HG02943 (cell line): ENCODE results near the gene MUC5AC.
"Not testable (repeated sequence)": the region's sequence is repeated elsewhere in the genome, so short reads cannot be mapped to it uniquely, and the experiment has no call there.

Experiments used
- ATAC-seq: cut with Tn5 transposase; IDR thresholded peaks from one replicate; pipeline ENCODE4 v1.9.1; 2021; ENCODE audit warnings: mild to moderate bottlenecking, low read depth, moderate library complexity; ENCODE audit not compliant: unreplicated experiment

The MUC5AC gene

DNA sequence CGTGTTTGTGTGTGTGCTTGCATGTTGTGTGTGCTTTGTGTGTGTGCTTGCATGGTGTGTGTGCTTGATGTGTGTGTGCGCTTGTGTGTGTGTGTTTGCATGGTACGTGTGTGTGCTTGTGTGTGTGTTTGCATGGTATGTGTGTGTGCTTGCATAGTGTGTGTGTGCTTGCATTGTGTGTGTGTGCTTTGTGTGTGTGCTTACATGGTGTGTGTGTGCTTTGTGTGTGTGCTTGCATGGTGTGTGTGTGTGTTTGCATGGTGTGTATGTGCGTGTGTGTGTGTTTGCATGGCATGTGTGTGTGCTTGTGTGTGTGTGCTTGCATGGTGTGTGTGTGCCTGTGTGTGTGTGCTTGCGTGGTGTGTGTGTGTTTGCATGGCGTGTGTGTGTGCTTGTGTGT is 10.0 kb upstream of the MUC5AC start:
- no peak for ATAC-seq

DNA sequence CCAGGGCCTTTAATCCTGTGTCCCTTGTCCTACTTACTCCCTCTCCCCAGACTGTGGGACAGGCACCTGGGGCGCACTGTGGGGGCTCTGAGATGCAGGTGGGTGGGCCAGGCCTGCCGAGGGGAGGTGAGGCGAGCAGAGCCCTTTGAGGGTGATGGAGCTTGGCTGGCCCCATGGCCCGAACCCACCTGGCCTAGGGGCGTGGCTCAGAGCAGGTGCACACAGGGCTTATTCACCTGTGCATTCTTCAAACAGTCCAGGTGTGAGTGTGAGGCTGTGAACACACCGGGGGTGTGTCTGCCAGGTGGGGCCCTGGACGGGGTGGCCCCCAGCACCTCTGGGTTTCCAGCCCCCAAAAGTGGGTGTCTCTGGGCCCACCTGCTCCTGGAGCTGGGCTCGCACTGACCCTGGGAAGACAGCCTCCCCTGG is 9.0 kb upstream of the MUC5AC start:
- ATAC-seq, result no peak

DNA sequence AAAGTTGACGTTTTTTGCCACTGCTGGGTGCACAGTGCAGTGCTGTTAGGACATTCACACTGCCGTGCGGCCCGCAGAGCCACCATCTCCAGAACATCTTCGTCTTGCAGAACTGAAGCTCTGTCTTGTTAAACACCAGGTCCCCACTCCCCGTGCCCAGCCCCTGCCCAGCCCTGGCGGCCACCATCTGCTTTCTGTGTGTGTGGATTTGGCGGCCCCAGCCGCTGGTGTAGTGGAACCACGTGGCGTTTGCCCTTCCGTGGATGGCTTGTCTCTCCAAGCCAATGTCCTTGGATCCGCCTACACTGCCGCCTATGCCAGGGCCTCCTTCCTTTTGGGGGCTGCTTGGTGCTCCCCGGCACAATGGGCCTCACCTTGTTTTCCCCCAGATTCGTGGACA is 8.2 kb upstream of the MUC5AC start:
- ATAC-seq, result no peak

DNA sequence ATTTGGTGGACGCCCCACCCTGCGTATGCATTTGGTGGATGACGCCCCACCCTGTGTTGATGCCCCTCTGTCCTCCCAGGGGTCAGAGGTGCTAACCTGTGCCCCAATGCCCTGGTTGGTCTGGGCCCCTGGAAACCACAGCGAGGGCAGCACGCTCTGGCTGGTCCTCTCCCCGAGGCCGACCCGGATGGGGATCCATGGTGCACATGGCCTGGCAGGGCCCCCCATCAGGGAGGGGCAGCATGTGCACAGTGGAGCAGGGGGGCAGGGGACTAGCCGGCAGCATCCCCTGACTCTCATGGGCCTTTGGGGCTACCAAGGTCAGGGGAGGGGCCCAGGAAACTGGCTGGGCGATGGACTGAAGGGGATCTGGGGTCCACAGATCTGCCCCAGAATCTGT is 7.6 kb upstream of the MUC5AC start:
- ATAC-seq, result no peak

DNA sequence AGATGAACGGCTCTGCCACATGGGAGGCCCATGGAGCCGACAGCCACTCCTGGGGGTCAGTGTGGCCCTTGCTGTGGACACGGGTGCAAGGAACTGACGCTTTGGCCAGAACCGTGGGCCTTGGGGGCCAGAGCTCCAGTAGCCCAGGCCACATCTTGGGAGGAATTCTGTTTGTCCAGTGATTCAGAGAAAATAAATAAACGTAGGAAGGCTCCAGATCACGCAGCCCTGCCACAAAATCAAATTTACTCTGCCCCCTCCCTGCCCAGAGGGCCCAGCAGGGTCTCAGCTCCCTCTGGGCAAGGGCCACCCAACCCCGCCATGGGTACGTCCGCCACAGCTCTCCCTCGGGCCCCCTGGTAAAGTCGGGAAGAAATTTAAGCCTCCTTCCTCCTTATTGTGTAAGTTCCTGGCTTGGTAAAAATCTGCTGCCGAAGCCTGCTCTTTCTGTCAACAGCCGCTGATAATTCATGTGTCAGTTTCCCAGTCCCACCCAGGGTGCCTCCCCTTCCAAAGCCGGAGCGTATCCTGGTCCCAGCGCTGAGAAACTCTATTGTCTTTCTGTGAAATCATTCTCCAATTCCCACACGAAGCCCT is 6.9 kb upstream of the MUC5AC start:
- ATAC-seq, result no peak

DNA sequence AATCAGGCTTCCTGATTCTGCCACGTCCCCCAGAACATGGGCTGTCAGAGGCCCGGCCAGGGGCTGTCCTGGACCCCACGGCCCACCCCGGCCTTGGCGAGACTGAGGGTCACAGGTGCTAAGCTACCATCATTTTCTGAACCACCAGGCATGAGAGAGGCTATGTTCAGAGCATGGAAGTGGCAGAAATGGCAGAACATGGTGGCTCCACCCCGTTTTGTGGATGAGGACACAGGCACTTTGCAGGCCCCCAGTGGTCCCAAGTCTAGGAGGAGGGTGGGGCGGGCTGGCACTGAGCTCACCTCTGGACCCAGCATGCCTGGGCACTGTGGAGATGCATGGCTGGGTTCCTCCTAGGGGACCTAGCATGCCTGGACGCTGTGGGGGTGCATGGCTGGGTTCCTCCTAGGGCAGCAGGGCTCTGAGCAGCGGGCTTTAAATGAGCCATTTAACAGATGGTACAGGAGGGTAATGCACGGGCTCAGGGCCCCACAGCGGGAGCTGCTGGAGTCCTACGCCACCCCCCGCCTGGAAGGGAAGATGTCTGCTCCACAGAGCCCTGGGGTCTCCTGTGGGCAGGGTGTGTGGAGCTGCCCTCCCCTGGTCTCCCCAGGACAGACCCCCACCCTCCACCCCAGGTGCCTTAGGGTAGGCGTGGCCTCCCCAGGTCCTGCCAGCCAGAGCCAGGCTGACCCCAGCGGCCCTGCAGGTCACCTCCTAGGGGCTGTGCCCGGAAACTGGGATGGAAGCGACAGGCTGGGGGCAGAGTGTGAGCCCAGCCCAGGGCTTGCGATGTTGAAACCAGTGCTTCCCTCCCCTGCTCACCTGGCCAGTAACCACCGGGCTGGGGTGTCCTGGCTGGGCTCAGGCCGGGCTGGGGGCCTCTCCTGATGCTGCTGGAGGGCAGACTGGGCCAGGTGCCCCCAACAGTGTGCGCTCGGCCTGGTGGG is 6.1 kb upstream of the MUC5AC start:
- no peak for ATAC-seq

DNA sequence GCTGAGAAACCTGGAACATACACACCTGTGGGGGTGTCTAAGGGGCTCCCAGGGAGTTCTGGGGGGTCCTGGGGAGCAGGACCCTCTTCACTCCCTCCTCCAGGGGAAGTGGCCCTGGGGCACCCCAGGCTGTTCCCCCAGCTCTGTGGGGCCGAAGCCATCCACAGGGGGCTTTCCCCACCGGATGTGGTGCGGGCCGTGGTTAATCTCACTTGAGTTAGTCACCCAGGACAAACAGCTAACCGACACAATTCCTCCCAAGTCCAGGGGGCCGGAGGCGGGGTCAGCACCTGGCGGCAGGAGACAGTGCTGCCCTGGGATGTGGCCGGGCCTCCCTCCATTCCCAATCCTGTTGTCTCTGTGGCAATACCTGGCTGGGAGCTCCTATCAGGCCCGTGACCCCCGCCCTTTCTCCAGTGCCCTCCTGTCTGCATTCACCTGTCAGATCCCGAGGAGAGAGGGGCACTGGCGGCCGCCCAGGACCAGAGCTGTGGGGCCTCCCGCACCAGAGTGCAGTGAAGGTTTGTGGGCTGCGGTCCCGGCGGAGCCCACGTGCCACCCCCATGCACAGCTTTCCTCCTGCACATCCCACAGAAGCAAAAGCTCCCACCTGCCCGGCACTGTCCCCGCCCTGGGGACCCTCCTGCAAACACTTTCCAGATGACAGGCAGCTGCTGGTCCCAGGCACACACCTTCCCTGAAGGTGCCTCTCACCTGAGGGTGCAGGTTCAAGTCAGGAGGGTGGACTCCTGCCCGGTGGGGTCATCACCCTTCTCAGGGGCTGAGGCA is 5.2 kb upstream of the MUC5AC start:
- ATAC-seq, result no peak

DNA sequence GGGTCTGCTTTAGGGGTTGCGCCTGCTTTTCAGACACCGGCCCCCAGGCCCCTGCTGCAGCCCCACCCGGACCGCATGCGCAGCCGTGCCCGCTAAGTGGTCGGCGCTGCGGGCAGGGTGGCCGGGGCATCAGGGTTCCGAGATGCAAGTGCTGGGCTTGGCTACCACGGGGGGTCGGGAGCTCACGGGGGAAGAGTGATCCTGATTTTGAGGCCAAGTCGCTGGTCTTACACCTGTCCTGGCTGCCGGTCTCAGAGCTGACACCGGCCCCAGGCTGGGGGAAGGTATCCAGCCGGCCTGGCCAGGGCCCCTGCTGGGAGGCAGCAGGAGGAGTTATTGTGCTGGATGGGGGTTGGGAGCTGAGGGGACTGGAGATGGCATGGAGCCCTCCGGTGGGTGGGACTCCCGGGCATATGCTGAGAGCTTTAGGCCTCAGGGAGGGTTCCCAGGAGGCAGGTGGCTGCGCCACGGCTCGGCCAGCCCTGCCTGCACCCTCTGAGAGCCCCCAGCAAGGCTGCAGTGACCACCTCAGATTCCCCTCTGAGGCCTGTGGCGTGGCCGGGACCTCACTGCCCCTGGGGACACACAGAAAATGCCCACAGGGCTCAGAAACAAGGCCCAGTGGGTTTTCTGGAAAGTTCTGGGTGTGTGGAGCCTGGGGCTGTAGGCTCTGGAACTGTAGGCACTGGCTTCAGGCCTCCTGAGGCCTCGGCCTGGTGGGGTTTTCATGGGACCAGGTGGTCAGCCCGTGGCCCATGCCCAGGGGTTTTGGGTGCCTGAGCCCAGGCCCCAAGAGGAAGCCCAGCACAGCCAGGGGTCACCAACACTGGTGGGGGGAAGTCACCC is 4.4 kb upstream of the MUC5AC start:
- ATAC-seq, result no peak

DNA sequence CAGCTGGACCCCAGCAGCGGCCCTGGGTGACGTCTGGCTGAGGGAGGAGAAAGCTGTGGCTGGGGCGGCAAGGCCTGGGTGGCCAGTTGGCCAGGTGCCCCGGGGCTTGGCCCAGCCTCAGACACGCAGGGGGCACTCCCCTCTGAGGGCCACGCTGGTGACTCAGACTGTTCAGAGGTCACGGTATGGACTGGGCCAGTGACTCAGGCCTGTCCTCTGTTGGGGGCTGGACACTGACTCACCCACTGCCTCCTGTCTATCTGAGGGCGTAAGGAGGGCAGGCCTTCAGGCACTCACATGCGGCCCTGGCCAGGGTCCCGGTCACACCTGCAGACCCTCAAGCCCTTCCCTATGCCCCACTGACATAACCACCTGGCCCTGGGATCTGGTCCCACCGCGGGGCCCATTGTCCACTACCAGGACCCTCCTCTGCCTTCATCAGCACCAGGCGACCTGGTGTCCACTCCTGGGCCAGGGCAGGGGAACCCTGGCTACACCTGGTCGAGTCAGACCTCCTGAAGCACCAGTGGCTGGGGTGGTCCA is 3.7 kb upstream of the MUC5AC start:
- ATAC-seq, result no peak

DNA sequence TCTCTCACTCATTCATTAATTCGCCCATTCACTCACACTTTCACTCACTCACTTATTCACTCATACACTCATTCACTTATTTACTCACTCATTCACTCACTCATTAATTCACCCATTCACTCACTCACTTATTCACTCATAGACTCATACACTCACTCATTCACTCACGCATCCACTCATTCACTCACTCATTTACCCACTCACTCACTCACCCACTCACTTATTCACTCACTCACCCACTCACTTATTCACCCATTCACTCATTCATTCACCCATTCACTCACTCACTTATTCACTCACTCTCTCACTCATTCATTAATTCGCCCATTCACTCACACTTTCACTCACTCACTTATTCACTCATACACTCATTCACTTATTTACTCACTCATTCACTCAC is 3.1 kb upstream of the MUC5AC start:
- not testable (repeated sequence) for ATAC-seq

DNA sequence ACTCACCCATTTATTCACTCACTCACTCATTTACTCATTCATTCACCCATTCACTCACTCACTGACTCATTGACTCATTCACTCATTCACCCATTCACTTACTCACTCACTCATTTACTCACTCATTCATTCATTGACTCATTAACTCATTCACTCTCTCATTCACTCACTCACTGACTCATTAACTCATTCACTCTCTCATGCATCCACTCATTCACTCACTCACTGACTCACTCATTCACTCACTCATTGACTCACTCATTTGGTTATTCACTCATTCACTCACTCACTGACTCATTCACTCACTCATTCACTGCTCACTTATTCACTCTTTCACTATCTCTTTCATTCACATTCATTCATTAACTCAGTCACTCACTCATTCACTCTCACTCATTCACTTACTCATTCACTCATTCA is 2.5 kb upstream of the MUC5AC start:
- no peak for ATAC-seq

DNA sequence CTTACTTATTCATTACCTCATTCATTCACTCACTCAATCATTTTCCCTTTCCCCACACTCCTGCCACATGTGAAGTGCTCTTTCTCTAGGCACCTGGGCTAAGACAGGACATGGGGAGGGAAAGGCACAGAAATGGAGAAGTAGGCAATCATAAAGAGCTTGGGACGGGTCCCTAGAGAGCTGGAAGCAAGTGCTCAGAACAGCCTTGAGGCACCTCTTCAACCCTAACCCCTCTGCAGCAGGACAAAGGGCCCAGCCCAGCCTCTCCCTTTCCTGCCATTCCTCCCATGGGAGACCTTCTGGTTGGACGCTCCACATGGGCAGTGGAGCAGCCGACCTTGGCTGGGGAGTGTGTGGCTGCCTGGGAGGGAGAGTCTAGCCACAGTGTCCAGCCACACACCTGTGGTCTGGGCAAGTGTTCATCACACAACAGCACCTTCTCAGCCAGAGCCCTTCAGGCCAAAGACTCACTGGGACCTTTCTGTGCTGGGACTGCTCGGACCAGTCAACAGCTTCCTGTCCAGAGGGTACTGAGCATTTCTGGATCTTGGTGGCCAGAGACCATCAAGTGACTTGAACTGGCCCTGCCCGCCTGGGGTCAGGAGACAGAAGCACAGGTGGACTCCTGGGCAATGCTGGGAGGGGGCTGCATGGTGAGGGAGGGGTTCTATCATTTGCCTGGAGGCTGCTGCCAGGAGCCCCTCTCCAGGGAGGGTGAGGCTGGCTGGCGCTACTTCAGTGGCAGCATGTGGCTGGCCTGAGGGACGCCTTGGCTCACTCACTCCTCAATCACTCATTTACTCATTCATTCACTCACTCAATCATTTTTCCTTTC is 1.0 kb upstream of the MUC5AC start:
- ATAC-seq, result no peak

DNA sequence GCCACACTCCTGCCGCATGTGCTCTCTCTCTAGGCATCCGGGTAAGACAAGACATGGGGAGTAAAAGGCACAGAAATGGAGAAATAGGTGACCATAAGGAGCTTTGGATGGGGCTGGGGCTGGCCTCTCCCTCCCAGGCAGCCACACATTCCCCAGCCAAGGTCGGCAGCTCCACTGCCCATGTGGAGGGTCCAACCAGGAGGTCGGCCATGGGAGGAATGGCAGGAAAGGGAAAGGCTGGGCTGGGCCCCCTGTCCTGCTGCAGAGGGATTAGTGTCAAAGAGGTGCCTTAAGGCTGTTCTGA is 460 bp upstream of the MUC5AC start:
- ATAC-seq, result no peak

DNA sequence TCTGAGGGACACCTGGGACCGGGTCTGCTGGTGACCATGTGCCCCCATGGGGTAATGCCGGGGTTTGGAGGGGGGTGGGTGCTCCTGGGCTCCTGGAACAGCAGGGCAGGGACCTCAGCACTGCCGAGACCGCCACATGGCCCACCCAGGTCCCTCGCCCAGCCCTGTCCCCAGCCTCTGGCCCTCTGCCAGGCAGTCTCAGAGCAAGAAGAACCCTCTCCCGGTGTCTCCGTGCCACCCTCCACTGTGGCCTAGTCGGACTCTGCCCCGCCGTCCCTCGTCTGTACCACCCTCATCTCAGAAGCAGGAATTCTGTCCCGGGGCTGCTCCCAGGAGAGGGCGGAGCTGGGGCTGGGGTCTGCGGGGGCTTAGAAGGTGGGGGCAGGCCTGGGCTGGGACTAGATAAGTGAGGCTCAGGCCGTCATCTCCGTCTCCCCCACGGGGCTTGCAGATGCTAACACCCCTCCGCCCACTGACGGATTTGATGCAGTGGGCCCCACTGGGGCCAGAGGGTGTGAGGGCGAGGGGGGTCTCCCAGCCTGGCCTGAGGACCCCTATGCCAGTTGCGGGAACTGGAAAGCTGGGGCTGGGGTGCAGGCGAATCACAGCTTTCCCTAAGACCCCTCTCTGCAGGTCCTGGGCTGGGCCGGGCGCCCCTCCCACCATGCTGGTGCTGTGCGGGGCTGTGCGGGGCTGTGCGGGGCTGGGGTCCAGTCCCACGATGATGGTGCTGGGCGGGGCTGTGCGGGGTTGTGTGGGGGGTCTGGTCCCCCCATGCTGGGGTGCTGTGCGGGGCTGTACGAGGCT is 1.1 kb downstream of the MUC5AC start:
- ATAC-seq, result no peak

DNA sequence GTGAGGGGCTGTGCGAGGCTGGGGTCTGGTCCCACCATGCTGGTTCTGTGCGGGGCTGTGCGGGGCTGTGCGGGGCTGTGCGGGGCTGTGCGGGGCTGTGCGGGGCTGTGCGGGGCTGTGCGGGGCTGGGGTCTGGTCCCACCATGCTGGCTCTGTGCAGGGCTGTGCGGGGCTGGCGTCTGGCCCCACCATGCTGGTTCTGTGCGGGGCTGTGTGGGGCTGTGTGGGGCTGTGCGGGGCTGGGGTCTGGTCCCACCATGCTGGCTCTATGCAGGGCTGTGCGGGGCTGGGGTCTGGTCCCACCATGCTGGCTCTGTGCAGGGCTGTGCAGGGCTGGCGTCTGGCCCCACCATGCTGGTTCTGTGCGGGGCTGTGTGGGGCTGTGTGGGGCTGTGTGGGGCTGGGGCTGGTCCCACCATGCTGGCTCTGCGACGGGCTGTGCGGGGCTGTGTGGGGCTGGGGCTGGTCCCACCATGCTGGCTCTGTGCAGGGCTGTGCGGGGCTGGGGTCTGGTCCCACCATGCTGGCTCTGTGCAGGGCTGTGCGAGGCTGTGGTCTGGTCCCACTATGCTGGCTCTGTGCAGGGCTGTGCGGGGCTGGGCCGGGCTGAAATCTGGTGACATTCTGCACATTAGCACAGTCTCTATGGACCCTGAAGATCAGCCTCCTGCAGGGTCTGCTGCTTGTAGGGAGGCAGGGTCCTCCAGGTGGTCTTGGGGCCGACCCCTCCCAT is 1.9 kb downstream of the MUC5AC start:
- not testable (repeated sequence) for ATAC-seq

DNA sequence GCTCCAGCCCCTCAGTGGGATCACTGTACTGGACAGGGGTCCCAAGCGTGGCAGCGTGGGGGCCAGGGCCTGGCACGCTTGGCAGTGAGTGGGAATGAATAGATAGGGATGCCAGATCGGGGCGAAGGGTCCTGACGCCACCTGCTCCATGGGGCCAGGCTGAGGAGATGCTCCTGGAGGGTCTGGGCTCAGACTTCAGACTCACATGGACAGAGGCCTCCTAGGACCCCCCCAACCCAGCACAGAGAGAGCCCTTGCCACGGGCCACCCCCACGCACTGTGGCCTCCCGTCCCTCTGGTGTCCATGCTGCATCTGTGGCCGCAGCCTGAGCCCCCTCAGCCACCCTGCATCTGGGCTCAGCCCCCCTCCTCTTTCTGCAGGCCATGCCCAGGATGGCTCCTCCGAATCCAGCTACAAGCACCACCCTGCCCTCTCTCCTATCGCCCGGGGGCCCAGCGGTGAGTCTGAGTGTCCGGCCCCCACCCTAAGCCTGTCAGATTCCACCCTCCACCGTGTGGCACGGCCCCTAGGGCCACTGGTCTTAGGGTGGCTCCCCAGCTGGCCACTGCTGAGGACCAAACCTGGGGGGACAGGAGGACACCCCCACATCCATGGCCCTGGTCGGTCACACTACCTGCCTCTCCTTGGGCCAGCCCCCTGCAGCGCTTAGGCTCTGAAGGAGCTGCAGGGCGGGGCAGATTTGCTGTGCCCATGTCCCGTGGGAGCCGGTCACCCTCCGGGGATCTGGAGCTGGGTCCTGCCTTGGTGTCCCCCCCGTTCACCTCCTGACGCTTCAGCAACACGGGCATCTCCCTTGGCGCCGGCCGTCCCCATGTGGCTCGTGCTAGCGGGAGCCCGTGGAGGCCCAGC is 2.7 kb downstream of the MUC5AC start:
- ATAC-seq, result no peak
